A673 (cell line): ENCODE results near the gene NCOA3.

Source experiments
- CTCF ChIP-seq: fragments of 300-800, 200-600 bp; sonication (generic); conservative IDR thresholded peaks from 2 replicates; pipeline ENCODE4 v1.5.1; 2017; ENCODE audit warnings: low read depth, mild to moderate bottlenecking, antibody characterized with exemption, low read length, moderate library complexity, mixed read lengths
- EZH2 ChIP-seq: fragments of 200-600 bp; sonication (generic); IDR thresholded peaks from 2 replicates; pipeline ENCODE4 v1.6.1; 2017; ENCODE audit warnings: borderline replicate concordance, low read depth, mild to moderate bottlenecking, mixed read lengths, antibody characterized with exemption, low read length; ENCODE audit not compliant: poor library complexity, severe bottlenecking

GRCh38 chr20:47666304-47666703, 164.6 kb downstream of the NCOA3 start:
- TF ChIP-seq CTCF (no peak), EZH2 (no peak)
